Sigmoid colon (tissue), 7 donors: Measurements from ENCODE around the gene GDF3. TPM values are rescaled to one million over a fixed set of nuclear protein-coding genes. Genes with fewer than 3 reads are reported as not detected.
"Not testable (repeated sequence)": the region's sequence is repeated elsewhere in the genome, so short reads cannot be mapped to it uniquely, and the experiment has no call there.

Experiments
- DNase-seq: peaks from one replicate; pipeline ENCODE4 v3.0.0-alpha.2; 2019
- H3K27ac ChIP-seq, 4 donors: fragments of 200-600 bp; sonication (generic); one replicate each; pipeline ENCODE4 v1.5.1; 2016 to 2019; ENCODE audit warnings: mild to moderate bottlenecking in 1 of 4
- H3K27me3 ChIP-seq, 3 donors: fragments of 200-600 bp; sonication (generic); one replicate each; pipeline ENCODE4 v1.5.1; 2019; ENCODE audit warnings: mild to moderate bottlenecking in 1 of 3
- H3K36me3 ChIP-seq, 4 donors: fragments of 200-600 bp; sonication (generic); one replicate each; pipeline ENCODE4 v1.5.1; 2016 to 2019
- H3K4me1 ChIP-seq, 4 donors: fragments of 200-600 bp; sonication (generic); one replicate each; pipeline ENCODE4 v1.5.1; 2017 to 2019
- H3K4me3 ChIP-seq, 4 donors: fragments of 200-600 bp; sonication (generic); one replicate each; pipeline ENCODE4 v1.5.1; 2017 to 2019; ENCODE audit warnings: mild to moderate bottlenecking in 2 of 4, moderate library complexity in 1 of 4
- H3K9me3 ChIP-seq, 4 donors: fragments of 200-600 bp in 3 of 4; sonication (generic) in 3 of 4; one replicate each; pipeline versions ENCODE4 v1.5.1 to v1.6.1; 2013 to 2019
- CTCF ChIP-seq, 4 experiments: fragments of 450-650 bp in 3 of 4; fragments of 200-600 bp in 1 of 4; IDR thresholded peaks; one replicate each; pipeline ENCODE4 v1.5.1; 2016 to 2019; ENCODE audit warnings: antibody characterized with exemption in 4 of 4, mild to moderate bottlenecking in 3 of 4, moderate library complexity in 2 of 4
- EP300 ChIP-seq, 4 donors: sonication (generic); formaldehyde crosslinking; IDR thresholded peaks; one replicate each; pipeline ENCODE4 v1.6.1; 2017; ENCODE audit warnings: antibody characterized with exemption in 4 of 4
- POLR2A ChIP-seq, 2 donors: fragments of 450-650 bp; IDR thresholded peaks; one replicate each; pipeline ENCODE4 v1.6.1; 2016; ENCODE audit warnings: antibody characterized with exemption in 2 of 2, mild to moderate bottlenecking in 2 of 2, moderate library complexity in 2 of 2
- POLR2AphosphoS5 ChIP-seq, 4 donors: sonication (generic); formaldehyde crosslinking; IDR thresholded peaks; one replicate each; pipeline ENCODE4 v1.6.1; 2017; ENCODE audit warnings: antibody characterized with exemption in 4 of 4
- WGBS, 2 donors: extraction: QIAGEN DNeasy Blood & Tissue Kit; methylation state at CpG; one replicate each; pipeline ENCODE4 v1.1.7; 2013; 5-methylcytosine and 5-hydroxymethylcytosine counted together
- intact Hi-C: fragments of 100-400 bp; cut with DNase I; formaldehyde crosslinking; loops from one replicate; pipeline ENCODE4 v1.15.1; 2023
- polyA plus RNA-seq, 3 donors: library from polyadenylated mRNA; stranded (reverse); fragments of 200-250 nt; gene quantifications; one replicate each; pipeline ENCODE4 v1.2.3, GENCODE V29; 2013
- total RNA-seq, 4 donors: library from RNA; depleted of rRNA; stranded (reverse); fragments of >200 nt; gene quantifications; one replicate each; pipeline ENCODE4 v1.1.0, GENCODE V29; 2016
- donor health status: healthy with polysubstance abuse.
- donor health status: Bipolar disorder and iron deficiency.
- donor health status: healthy.

Gene GDF3
- total RNA-seq (not detected), polyA plus RNA-seq (not detected)

DNA sequence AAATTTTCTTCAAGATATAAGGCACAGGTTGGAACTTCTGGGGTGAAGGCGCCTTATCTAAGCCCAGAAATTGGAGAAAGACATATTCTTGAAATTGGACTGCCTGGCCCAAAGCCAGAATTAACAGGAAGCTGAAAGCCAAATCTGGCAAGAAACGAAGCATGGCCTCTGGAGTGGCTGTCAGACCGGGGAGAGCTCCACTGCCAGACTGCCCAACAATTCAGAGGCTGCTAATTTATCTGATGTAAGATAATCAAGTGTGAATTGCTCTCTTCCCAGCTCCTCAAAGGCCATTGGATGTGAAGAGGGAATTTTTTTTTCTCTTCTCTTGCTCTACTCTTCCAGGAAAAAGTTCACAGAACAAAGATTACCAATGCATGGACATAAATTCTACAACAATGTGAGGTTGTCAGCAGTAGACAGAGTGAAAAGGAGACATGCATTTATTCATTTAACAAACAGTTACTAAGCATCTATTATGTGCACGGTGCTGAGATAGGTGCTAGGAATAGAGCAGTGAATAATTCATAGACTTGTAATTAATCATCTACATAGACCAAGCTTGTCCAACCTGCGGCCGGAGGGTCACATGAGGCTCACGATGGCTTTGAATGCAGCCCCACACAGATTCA is at the start of gene GDF3:
Gene GDF3, minus strand, starts transcription at position 210 of the 632 bp plus-strand sequence. Its CDS starts 47 bp downstream, at position 163.
- WGBS, 2 donors, result 42 to 48% methylated on average over 7 of the region's 7 CpGs
- intact Hi-C loops, result no loop called here
- Histone ChIP-seq H3K27ac (no peak within 1 kb of the TSS), H3K27me3 (no peaks in the 10 kb centered on the region), H3K9me3 (no peaks in the 10 kb centered on the region), H3K4me3 (no peak within 1 kb of the TSS), H3K36me3 (no peaks in the 10 kb centered on the region), H3K4me1 (no peaks in the 10 kb centered on the region)
- DNase-seq, result no peak
- TF ChIP-seq POLR2AphosphoS5 (IDR thresholded peaks at IDR 0.05), result no peak
- TF ChIP-seq CTCF (IDR thresholded peaks at IDR 0.05), result no peak
- no peak for TF ChIP-seq POLR2A (IDR thresholded peaks at IDR 0.05)
- no peak for TF ChIP-seq EP300 (IDR thresholded peaks at IDR 0.05)

DNA sequence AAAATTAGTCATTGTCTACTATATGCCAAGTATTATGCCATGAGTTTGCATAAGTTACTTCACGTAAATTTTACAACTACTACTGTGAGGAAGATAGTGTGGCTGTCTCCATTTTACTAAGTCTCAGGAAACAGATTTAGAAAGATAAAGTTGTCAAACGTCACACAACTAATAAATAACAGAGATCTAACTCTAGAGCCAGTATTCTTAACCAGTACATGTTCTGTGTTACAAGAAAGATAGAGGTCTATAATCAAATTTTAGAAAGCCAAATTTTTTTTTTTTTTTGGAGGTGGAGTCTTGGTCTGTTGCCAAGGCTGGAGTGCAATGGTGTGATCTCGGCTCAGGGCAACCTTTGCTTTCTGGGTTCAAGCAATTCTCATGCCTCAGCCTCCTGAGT is 37.4 kb upstream of the GDF3 start:
- no peak overlapping the region for H3K27ac ChIP-seq
- DNase-seq, result no peak
- no peaks in the 10 kb centered on the region for H3K4me1 ChIP-seq
- H3K36me3 ChIP-seq, result no peaks in the 10 kb centered on the region
- no peak overlapping the region for H3K4me3 ChIP-seq
- no peaks in the 10 kb centered on the region for H3K27me3 ChIP-seq
- 25 to 52% methylated on average over 3 of the region's 3 CpGs for WGBS, 2 donors
- TF ChIP-seq EP300 (IDR thresholded peaks at IDR 0.05) (no peak), POLR2A (IDR thresholded peaks at IDR 0.05) (no peak), POLR2AphosphoS5 (IDR thresholded peaks at IDR 0.05) (no peak), CTCF (IDR thresholded peaks at IDR 0.05) (no peak)
- intact Hi-C loops, result no loop called here
- no peaks in the 10 kb centered on the region for H3K9me3 ChIP-seq

DNA sequence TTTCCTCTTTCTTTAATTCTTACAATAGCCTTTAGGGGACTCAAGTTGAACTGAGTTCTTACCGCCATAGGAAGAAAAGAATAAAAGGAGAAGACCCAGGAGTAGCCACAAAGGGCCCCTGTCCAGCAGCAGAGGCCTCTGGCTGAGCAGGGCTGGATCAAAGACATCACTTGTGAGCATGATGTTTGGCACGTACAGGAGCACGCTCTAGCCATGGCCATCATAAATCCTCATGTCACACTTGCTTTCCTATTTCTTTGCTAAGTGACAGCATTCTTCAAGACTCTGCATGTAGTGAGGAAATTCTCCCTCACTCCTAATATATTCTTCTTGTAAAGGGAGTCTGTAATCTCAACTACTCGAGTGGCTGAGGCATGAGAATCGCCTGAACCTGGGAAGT is 35.9 kb upstream of the GDF3 start:
- H3K36me3 ChIP-seq, result no peaks in the 10 kb centered on the region
- 42 to 46% methylated on average over 5 of the region's 5 CpGs for WGBS, 2 donors
- no peaks in the 10 kb centered on the region for H3K27me3 ChIP-seq
- no peaks in the 10 kb centered on the region for H3K4me1 ChIP-seq
- intact Hi-C loops, result no loop called here
- no peak for DNase-seq
- no peak overlapping the region for H3K27ac ChIP-seq
- TF ChIP-seq POLR2A (IDR thresholded peaks at IDR 0.05) (no peak), CTCF (IDR thresholded peaks at IDR 0.05) (no peak), EP300 (IDR thresholded peaks at IDR 0.05) (no peak), POLR2AphosphoS5 (IDR thresholded peaks at IDR 0.05) (no peak)
- no peak overlapping the region for H3K4me3 ChIP-seq
- H3K9me3 ChIP-seq, result no peaks in the 10 kb centered on the region

DNA sequence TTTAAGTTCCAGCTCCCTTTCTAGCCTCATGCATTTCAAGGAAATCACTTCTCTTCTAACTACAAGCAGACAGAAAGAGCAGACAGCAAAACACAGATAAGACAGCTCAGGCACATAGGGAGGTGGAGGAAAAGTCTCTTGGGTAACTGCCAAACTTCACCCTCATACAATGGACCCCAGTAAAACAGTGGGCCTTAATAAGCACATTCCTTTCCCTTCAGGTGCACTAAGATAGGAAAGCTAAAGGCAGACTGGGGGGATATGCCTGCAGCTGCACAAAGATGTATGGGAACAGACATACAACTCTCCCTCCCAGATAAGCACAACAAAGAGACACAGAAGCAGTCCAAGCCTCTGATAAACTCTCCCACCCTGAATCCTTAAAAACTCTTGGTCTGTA is 35.4 kb upstream of the GDF3 start:
- intact Hi-C loops, result not testable (repeated sequence)

DNA sequence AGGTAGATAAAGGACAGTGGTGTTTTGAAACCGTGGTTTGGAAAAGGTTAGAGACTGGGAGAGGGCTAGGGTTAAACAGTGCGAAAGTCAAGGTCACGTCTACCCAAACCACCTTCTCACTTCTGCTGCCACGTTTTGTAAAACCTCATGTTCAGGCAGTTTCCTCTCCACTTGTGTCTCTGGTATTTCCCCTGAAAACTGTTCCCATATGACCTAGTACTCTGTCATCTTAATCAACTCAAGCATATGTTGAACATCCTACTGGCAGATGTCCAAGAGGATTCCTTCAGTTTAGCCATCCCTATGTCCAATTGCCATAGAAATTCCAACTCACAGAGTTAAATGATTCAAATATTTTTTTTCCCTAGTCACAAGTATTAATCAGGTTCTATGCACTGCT is 34.2 kb upstream of the GDF3 start:
- H3K36me3 ChIP-seq, result no peaks in the 10 kb centered on the region
- no peaks in the 10 kb centered on the region for H3K4me1 ChIP-seq
- H3K27ac ChIP-seq, result no peak overlapping the region
- DNase-seq, result no peak
- no peak for TF ChIP-seq POLR2A (IDR thresholded peaks at IDR 0.05)
- TF ChIP-seq POLR2AphosphoS5 (IDR thresholded peaks at IDR 0.05), result no peak
- no peak for TF ChIP-seq EP300 (IDR thresholded peaks at IDR 0.05)
- no peak for TF ChIP-seq CTCF (IDR thresholded peaks at IDR 0.05)
- H3K4me3 ChIP-seq, result no peak overlapping the region
- 38 to 55% methylated on average over 4 of the region's 4 CpGs for WGBS, 2 donors
- H3K9me3 ChIP-seq, result no peaks in the 10 kb centered on the region
- no peaks in the 10 kb centered on the region for H3K27me3 ChIP-seq
- intact Hi-C loops, result no loop called here

More for the DNA sequence above, 35.4 kb upstream of the GDF3 start:
- H3K4me1 ChIP-seq, H3K36me3 ChIP-seq, DNase-seq, H3K27ac ChIP-seq, H3K27me3 ChIP-seq, H3K4me3 ChIP-seq, H3K9me3 ChIP-seq: not testable (repeated sequence)
